GM23338 (cell line): Measurements from ENCODE around the gene CD163L1. TPM values are rescaled to one million over a fixed set of nuclear protein-coding genes. Genes with fewer than 3 reads are reported as not detected.

Experiments
- ATAC-seq: fragments of 200-7000 bp; cut with Tn5 transposase; 3 replicates; pipeline ENCODE4 v1.9.1; 2020
- DNase-seq: peaks from one replicate; pipeline ENCODE4 v3.0.0-alpha.2; 2015; ENCODE audit warnings: low spot score
- H2AFZ ChIP-seq: fragments of 200-600 bp; sonication (generic); 2 replicates; pipeline ENCODE4 v1.8.0; 2016; ENCODE audit warnings: antibody characterized with exemption, mild to moderate bottlenecking, moderate library complexity
- H3F3A ChIP-seq: fragments of 200-600 bp; sonication (generic); replicated peaks from 2 replicates; pipeline ENCODE4 v1.8.0; 2017; ENCODE audit warnings: antibody characterized with exemption, mixed run types, low read depth
- H3K27ac ChIP-seq: fragments of 200-600 bp; sonication (generic); 2 replicates; pipeline ENCODE4 v1.6.1; 2016; ENCODE audit warnings: low read depth
- H3K27me3 ChIP-seq: fragments of 200-600 bp; sonication (generic); 2 replicates; pipeline ENCODE4 v1.8.0; 2016; ENCODE audit warnings: mild to moderate bottlenecking, mixed run types, moderate library complexity; ENCODE audit not compliant: insufficient read depth
- H3K36me3 ChIP-seq: fragments of 200-600 bp; sonication (generic); 2 replicates; pipeline ENCODE4 v1.8.0; 2016; ENCODE audit warnings: mild to moderate bottlenecking; ENCODE audit not compliant: insufficient read depth
- H3K4me1 ChIP-seq: fragments of 200-600 bp; sonication (generic); 2 replicates; pipeline ENCODE4 v1.8.0; 2016; ENCODE audit warnings: mild to moderate bottlenecking, moderate library complexity; ENCODE audit not compliant: insufficient read depth
- H3K4me2 ChIP-seq: fragments of 200-600 bp; sonication (generic); 2 replicates; pipeline ENCODE4 v1.7.1; 2017; ENCODE audit warnings: mixed run types
- H3K4me3 ChIP-seq: fragments of 200-600 bp; sonication (generic); 2 replicates; pipeline ENCODE4 v1.6.1; 2016; ENCODE audit warnings: mixed run types
- H3K79me2 ChIP-seq: fragments of 200-600 bp; sonication (generic); replicated peaks from 2 replicates; pipeline ENCODE4 v1.8.0; 2017; ENCODE audit warnings: mild to moderate bottlenecking; ENCODE audit not compliant: insufficient read depth
- H3K9me2 ChIP-seq: fragments of 200-600 bp; sonication (generic); 2 replicates; pipeline ENCODE4 v1.8.0; 2017; ENCODE audit not compliant: insufficient read depth
- H4K20me1 ChIP-seq: fragments of 200-600 bp; sonication (generic); replicated peaks from 2 replicates; pipeline ENCODE4 v1.8.0; 2017; ENCODE audit warnings: mild to moderate bottlenecking; ENCODE audit not compliant: insufficient read depth
- H3K27ac Mint-ChIP-seq: 2 replicates; pipeline ENCODE4 v1.8.0; 2020; ENCODE audit warnings: inconsistent platforms, mild to moderate bottlenecking, moderate library complexity, mixed read lengths
- H3K27me3 Mint-ChIP-seq: 3 replicates; pipeline ENCODE4 v1.8.0; 2022; ENCODE audit warnings: low read depth, mild to moderate bottlenecking, moderate library complexity, mixed read lengths, inconsistent platforms; ENCODE audit not compliant: insufficient read depth, poor library complexity
- H3K36me3 Mint-ChIP-seq: 3 replicates; pipeline ENCODE4 v1.8.0; 2021; ENCODE audit warnings: low read depth, mild to moderate bottlenecking, inconsistent platforms, moderate library complexity, mixed read lengths
- H3K4me1 Mint-ChIP-seq: 3 replicates; pipeline ENCODE4 v1.8.0; 2020; ENCODE audit warnings: mild to moderate bottlenecking, inconsistent platforms, mixed read lengths
- H3K4me3 Mint-ChIP-seq: 3 replicates; pipeline ENCODE4 v1.8.0; 2021; ENCODE audit warnings: moderate library complexity, mild to moderate bottlenecking, inconsistent platforms, mixed read lengths
- H3K9me3 Mint-ChIP-seq: 3 replicates; pipeline ENCODE4 v1.8.0; 2020; ENCODE audit warnings: moderate library complexity, mild to moderate bottlenecking, inconsistent platforms, mixed read lengths
- CREB1 ChIP-seq: fragments of 250-450 bp; sonication (Bioruptor Pico); IDR thresholded peaks from 2 replicates; pipeline ENCODE4 v1.5.0; 2020; ENCODE audit warnings: low read depth, mild to moderate bottlenecking, moderate library complexity
- CTCF ChIP-seq, 2 experiments: fragments of 200-600 bp in 1 of 2; sonication (generic) in 1 of 2; conservative IDR thresholded peaks; 2 replicates each; pipeline versions ENCODE4 v1.5.1 to v1.6.1; 2016 to 2017; ENCODE audit warnings: antibody characterized with exemption in 2 of 2, low read depth in 2 of 2, mild to moderate bottlenecking in 2 of 2, moderate library complexity in 1 of 2
- EZH2 ChIP-seq: fragments of 200-600 bp; sonication (generic); IDR thresholded peaks from one replicate; pipeline ENCODE4 v1.8.0; 2017; ENCODE audit warnings: antibody characterized with exemption, mild to moderate bottlenecking, low read depth; ENCODE audit not compliant: unreplicated experiment
- EZH2phosphoT487 ChIP-seq: fragments of 200-600 bp; sonication (generic); IDR thresholded peaks from one replicate; pipeline ENCODE4 v1.8.1; 2018; ENCODE audit warnings: antibody characterized with exemption; ENCODE audit not compliant: unreplicated experiment
- NANOG ChIP-seq: IDR thresholded peaks from 2 replicates; pipeline ENCODE4 v1.6.1; 2016; ENCODE audit warnings: antibody characterized with exemption, borderline replicate concordance
- POLR2AphosphoS5 ChIP-seq: IDR thresholded peaks from 2 replicates; pipeline ENCODE4 v1.6.1; 2016; ENCODE audit warnings: antibody characterized with exemption, low read depth
- STAT1 ChIP-seq: IDR thresholded peaks from one replicate; pipeline ENCODE4 v1.6.1; 2016; ENCODE audit warnings: antibody characterized with exemption; ENCODE audit not compliant: unreplicated experiment
- ZNF114 ChIP-seq: fragments of 250-450 bp; sonication (Bioruptor Pico); IDR thresholded peaks from 2 replicates; pipeline ENCODE4 v1.5.0; 2020; ENCODE audit warnings: mild to moderate bottlenecking, moderate library complexity
- long read RNA-seq: library from polyadenylated mRNA; unstranded; transcript quantifications from one replicate; pipeline ENCODE4 v2.0.0, GENCODE V29; 2020; ENCODE audit not compliant: unreplicated experiment
- polyA plus RNA-seq: library from polyadenylated mRNA; unstranded; fragments of >200 nt; fragmentation: Nextera tagmentation; extraction: Ambion mirVana; gene quantifications from 2 replicates; pipeline ENCODE4 v1.2.1, GENCODE V29; 2016
- total RNA-seq: library from RNA; depleted of rRNA; stranded (reverse); fragments of >200 nt; shearing (Covaris generic); gene quantifications from 2 replicates; pipeline ENCODE4 v1.2.3, GENCODE V29; 2014; rRNA removed
- TF ChIP-seq, protein P1 (sequence below): IDR thresholded peaks from one replicate; pipeline ENCODE4 v1.6.1; 2018; ENCODE audit warnings: antibody characterized with exemption; ENCODE audit not compliant: unreplicated experiment
- TF ChIP-seq, protein P2 (sequence below): IDR thresholded peaks from 2 replicates; pipeline ENCODE4 v1.6.1; 2016; ENCODE audit warnings: antibody characterized with exemption
- TF ChIP-seq, protein P3 (sequence below): fragments of 250-450 bp; sonication (Bioruptor Pico); IDR thresholded peaks from 2 replicates; pipeline ENCODE4 v1.5.0; 2020; ENCODE audit warnings: mild to moderate bottlenecking, moderate library complexity

CD163L1 gene
- 0.14 and 1.6 TPM in 2 replicates for total RNA-seq
- polyA plus RNA-seq = 0.36 TPM in 1 of 2 replicates, not detected in the other
- long read RNA-seq = 0 reads

GRCh38 chr12:7444076-7444475 is at the start of gene CD163L1:
CD163L1 (minus strand) TSS chr12:7444153; CDS start chr12:7444127, 26 bp downstream.
- no peak for DNase-seq
- TF ChIP-seq ZNF114 (no peak), POLR2AphosphoS5 (no peak), CREB1 (CRISPR knock-in tag) (no peak), NANOG (no peak), EZH2phosphoT487 (no peak), EZH2 (no peak), STAT1 (no peak), CTCF (conservative IDR thresholded peaks at IDR 0.05; ENCODE audit: low read depth in 2 of 2) (no peak)
- TF ChIP-seq, protein P1, sequence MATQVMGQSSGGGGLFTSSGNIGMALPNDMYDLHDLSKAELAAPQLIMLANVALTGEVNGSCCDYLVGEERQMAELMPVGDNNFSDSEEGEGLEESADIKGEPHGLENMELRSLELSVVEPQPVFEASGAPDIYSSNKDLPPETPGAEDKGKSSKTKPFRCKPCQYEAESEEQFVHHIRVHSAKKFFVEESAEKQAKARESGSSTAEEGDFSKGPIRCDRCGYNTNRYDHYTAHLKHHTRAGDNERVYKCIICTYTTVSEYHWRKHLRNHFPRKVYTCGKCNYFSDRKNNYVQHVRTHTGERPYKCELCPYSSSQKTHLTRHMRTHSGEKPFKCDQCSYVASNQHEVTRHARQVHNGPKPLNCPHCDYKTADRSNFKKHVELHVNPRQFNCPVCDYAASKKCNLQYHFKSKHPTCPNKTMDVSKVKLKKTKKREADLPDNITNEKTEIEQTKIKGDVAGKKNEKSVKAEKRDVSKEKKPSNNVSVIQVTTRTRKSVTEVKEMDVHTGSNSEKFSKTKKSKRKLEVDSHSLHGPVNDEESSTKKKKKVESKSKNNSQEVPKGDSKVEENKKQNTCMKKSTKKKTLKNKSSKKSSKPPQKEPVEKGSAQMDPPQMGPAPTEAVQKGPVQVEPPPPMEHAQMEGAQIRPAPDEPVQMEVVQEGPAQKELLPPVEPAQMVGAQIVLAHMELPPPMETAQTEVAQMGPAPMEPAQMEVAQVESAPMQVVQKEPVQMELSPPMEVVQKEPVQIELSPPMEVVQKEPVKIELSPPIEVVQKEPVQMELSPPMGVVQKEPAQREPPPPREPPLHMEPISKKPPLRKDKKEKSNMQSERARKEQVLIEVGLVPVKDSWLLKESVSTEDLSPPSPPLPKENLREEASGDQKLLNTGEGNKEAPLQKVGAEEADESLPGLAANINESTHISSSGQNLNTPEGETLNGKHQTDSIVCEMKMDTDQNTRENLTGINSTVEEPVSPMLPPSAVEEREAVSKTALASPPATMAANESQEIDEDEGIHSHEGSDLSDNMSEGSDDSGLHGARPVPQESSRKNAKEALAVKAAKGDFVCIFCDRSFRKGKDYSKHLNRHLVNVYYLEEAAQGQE = no peak
- TF ChIP-seq, protein P2, sequence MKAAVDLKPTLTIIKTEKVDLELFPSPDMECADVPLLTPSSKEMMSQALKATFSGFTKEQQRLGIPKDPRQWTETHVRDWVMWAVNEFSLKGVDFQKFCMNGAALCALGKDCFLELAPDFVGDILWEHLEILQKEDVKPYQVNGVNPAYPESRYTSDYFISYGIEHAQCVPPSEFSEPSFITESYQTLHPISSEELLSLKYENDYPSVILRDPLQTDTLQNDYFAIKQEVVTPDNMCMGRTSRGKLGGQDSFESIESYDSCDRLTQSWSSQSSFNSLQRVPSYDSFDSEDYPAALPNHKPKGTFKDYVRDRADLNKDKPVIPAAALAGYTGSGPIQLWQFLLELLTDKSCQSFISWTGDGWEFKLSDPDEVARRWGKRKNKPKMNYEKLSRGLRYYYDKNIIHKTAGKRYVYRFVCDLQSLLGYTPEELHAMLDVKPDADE = no peak
- TF ChIP-seq, protein P3, sequence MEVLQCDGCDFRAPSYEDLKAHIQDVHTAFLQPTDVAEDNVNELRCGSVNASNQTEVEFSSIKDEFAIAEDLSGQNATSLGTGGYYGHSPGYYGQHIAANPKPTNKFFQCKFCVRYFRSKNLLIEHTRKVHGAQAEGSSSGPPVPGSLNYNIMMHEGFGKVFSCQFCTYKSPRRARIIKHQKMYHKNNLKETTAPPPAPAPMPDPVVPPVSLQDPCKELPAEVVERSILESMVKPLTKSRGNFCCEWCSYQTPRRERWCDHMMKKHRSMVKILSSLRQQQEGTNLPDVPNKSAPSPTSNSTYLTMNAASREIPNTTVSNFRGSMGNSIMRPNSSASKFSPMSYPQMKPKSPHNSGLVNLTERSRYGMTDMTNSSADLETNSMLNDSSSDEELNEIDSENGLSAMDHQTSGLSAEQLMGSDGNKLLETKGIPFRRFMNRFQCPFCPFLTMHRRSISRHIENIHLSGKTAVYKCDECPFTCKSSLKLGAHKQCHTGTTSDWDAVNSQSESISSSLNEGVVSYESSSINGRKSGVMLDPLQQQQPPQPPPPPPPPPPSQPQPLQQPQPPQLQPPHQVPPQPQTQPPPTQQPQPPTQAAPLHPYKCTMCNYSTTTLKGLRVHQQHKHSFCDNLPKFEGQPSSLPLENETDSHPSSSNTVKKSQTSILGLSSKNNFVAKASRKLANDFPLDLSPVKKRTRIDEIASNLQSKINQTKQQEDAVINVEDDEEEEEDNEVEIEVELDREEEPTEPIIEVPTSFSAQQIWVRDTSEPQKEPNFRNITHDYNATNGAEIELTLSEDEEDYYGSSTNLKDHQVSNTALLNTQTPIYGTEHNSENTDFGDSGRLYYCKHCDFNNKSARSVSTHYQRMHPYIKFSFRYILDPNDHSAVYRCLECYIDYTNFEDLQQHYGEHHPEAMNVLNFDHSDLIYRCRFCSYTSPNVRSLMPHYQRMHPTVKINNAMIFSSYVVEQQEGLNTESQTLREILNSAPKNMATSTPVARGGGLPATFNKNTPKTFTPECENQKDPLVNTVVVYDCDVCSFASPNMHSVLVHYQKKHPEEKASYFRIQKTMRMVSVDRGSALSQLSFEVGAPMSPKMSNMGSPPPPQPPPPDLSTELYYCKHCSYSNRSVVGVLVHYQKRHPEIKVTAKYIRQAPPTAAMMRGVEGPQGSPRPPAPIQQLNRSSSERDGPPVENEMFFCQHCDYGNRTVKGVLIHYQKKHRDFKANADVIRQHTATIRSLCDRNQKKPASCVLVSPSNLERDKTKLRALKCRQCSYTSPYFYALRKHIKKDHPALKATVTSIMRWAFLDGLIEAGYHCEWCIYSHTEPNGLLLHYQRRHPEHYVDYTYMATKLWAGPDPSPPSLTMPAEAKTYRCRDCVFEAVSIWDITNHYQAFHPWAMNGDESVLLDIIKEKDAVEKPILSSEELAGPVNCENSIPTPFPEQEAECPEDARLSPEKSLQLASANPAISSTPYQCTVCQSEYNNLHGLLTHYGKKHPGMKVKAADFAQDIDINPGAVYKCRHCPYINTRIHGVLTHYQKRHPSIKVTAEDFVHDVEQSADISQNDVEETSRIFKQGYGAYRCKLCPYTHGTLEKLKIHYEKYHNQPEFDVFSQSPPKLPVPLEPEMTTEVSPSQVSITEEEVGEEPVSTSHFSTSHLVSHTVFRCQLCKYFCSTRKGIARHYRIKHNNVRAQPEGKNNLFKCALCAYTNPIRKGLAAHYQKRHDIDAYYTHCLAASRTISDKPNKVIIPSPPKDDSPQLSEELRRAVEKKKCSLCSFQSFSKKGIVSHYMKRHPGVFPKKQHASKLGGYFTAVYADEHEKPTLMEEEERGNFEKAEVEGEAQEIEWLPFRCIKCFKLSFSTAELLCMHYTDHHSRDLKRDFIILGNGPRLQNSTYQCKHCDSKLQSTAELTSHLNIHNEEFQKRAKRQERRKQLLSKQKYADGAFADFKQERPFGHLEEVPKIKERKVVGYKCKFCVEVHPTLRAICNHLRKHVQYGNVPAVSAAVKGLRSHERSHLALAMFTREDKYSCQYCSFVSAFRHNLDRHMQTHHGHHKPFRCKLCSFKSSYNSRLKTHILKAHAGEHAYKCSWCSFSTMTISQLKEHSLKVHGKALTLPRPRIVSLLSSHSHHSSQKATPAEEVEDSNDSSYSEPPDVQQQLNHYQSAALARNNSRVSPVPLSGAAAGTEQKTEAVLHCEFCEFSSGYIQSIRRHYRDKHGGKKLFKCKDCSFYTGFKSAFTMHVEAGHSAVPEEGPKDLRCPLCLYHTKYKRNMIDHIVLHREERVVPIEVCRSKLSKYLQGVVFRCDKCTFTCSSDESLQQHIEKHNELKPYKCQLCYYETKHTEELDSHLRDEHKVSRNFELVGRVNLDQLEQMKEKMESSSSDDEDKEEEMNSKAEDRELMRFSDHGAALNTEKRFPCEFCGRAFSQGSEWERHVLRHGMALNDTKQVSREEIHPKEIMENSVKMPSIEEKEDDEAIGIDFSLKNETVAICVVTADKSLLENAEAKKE (CRISPR knock-in tag) = no peak
- H3K9me3 Mint-ChIP-seq = peaks cover 12% of the 10 kb centered on the region

More at GRCh38 chr12:7444076-7444475, at the start of gene CD163L1:
- H3F3A ChIP-seq = peaks cover 12% of the 10 kb centered on the region; the same call in 1 of the 2 replicates
- H3K79me2 ChIP-seq = no peaks in the 10 kb centered on the region
- no peak within 1 kb of the TSS for H3K27ac ChIP-seq
- H3K27me3 ChIP-seq = no peaks in the 10 kb centered on the region
- H4K20me1 ChIP-seq = no peaks in the 10 kb centered on the region
- ATAC-seq = no peak
- no peak within 1 kb of the TSS for H2AFZ ChIP-seq
- Mint-ChIP-seq H3K36me3 (peaks cover 9% of the 10 kb centered on the region), H3K4me1 (peaks cover 5% of the 10 kb centered on the region; the same call in 1 of the 3 replicates), H3K27ac (no peak within 1 kb of the TSS), H3K27me3 (peaks cover 9% of the 10 kb centered on the region), H3K4me3 (no peak within 1 kb of the TSS)
- no peak within 1 kb of the TSS for H3K4me3 ChIP-seq
- no peaks in the 10 kb centered on the region; the same call in 1 of the 2 replicates for H3K4me1 ChIP-seq
- no peaks in the 10 kb centered on the region for H3K36me3 ChIP-seq
- H3K4me2 ChIP-seq = no peak within 1 kb of the TSS
- H3K9me2 ChIP-seq = no peaks in the 10 kb centered on the region
